Esophagus squamous epithelium (tissue), 4 donors: ENCODE measurements around the gene PLA2G2A.

Experiments used
- POLR2A ChIP-seq, 4 donors: fragments of 450-650 bp; IDR thresholded peaks; one replicate each; pipeline ENCODE4 v1.6.1; 2017; ENCODE audit warnings: antibody characterized with exemption in 4 of 4, mild to moderate bottlenecking in 4 of 4, moderate library complexity in 3 of 4
- TF ChIP-seq, protein P1 (sequence below), 6 experiments: fragments of 450-650 bp in 4 of 6; fragments of 200-600 bp in 2 of 6; sonication (generic) in 2 of 6; IDR thresholded peaks; one replicate each; pipeline ENCODE4 v1.5.1; 2016 to 2019; ENCODE audit warnings: antibody characterized with exemption in 6 of 6, mild to moderate bottlenecking in 4 of 6, moderate library complexity in 4 of 6

DNA sequence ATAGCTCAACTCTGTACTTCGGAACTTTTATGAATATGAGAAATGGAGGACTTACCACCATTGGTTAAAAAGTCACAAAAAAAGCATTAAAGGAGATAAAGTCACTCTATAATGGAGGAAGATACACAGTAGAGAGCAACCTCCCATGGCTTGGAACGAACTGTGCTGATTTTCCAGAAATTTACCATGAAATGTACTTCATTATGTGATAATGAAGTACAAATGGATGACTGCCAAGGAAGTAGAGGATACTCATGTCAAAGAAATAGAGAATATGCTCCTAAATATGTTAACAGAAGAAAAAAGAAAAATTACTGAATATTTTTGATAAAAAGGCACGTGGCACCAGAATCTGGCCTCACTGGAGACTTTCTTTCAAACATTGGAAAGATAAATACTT, 32.4 kb downstream of the PLA2G2A start:
- TF ChIP-seq, protein P1, sequence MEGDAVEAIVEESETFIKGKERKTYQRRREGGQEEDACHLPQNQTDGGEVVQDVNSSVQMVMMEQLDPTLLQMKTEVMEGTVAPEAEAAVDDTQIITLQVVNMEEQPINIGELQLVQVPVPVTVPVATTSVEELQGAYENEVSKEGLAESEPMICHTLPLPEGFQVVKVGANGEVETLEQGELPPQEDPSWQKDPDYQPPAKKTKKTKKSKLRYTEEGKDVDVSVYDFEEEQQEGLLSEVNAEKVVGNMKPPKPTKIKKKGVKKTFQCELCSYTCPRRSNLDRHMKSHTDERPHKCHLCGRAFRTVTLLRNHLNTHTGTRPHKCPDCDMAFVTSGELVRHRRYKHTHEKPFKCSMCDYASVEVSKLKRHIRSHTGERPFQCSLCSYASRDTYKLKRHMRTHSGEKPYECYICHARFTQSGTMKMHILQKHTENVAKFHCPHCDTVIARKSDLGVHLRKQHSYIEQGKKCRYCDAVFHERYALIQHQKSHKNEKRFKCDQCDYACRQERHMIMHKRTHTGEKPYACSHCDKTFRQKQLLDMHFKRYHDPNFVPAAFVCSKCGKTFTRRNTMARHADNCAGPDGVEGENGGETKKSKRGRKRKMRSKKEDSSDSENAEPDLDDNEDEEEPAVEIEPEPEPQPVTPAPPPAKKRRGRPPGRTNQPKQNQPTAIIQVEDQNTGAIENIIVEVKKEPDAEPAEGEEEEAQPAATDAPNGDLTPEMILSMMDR (IDR thresholded peaks at IDR 0.05), result no peak
- no peak for TF ChIP-seq POLR2A (IDR thresholded peaks at IDR 0.05)
